ENCODE measurements around the gene SNAP25.

Gene SNAP25

DNA sequence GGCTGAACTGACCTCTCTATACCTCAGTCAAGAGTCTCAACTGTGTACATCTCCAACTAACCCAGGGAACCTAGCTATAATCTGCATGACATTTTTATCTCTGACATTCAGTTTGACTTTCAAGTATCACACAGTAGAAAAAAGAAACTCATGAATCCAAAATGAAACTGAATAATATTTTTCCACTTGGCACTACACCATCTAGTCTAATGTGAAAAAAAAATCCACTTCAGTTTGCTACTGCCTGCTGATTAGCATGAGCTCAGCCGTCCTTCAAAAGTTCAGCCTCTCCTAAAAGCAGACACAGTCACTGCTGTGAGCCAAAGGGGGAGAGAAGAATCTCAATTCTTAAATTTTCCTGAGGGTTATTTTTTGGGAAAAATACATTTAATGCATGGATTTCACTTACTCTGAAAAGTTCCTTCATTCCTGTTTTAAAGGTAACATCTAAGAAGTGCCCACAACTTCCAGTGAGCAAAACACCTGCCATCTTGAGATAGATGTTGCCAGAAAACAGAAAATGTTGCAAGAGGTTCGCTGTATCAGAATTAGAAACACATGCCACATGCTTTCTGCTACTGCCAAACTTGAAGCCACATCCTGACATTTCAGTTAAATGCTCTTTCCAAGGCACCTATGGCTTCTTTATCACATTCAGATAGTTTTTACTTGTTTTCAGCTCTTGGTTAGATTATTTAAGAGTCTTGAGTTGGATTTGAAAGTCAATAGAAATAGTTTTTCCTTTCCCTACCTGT lies 120.0 kb downstream of the SNAP25 start:
- H3K4me3 ChIP-seq (replicated peaks; ENCODE audit: low read depth, low read length), result no peak overlapping the region
- DNase-seq (ENCODE audit: extremely low read depth, low read depth), result no peak
- TF ChIP-seq, protein P1, sequence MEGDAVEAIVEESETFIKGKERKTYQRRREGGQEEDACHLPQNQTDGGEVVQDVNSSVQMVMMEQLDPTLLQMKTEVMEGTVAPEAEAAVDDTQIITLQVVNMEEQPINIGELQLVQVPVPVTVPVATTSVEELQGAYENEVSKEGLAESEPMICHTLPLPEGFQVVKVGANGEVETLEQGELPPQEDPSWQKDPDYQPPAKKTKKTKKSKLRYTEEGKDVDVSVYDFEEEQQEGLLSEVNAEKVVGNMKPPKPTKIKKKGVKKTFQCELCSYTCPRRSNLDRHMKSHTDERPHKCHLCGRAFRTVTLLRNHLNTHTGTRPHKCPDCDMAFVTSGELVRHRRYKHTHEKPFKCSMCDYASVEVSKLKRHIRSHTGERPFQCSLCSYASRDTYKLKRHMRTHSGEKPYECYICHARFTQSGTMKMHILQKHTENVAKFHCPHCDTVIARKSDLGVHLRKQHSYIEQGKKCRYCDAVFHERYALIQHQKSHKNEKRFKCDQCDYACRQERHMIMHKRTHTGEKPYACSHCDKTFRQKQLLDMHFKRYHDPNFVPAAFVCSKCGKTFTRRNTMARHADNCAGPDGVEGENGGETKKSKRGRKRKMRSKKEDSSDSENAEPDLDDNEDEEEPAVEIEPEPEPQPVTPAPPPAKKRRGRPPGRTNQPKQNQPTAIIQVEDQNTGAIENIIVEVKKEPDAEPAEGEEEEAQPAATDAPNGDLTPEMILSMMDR (IDR thresholded peaks at IDR 0.05; ENCODE audit: low read depth, low read length, missing control alignments), result no peak

DNA sequence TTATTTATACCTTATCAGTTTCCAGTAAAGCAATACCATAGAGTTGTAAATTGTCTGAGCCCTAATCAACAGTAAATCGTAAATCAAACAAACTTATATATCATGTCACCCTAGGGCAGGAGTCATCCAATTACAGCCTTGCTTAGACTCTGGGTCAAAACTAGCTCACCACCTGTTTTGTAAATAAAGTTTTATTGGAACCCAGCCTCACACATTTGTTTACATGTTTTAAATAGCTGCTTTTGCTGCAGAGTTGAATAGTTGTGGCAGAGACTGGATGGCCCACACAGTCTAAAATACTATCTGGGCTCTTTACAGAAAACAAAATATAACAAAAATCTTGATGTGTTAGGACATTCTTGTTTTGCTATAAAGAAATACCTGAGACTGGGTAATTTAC lies 121.0 kb downstream of the SNAP25 start:
- TF ChIP-seq, protein P1 (IDR thresholded peaks at IDR 0.05; ENCODE audit: low read depth, low read length, missing control alignments), result no peak
- no peak for DNase-seq (ENCODE audit: extremely low read depth, low read depth)
- no peak overlapping the region for H3K4me3 ChIP-seq (replicated peaks; ENCODE audit: low read depth, low read length)

DNA sequence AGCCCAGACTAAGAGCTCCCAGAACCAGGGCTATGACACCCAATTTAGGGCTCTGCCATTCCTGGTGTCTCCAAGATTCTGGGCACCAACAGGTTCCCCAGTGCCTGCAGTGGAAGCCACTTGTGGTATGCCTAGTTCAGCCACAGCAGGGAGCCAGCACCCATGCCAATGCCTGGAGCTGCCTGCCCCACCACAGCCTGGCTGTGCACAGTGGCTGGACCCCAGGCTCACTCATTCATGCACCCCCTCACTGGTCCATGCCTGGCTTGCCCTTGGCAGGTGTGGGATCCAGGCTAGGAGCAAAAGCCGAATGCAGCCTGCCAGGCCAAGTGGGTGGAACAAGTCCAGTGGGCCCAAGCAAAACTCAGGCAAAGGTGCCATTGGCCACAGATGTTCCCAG lies 123.5 kb downstream of the SNAP25 start:
- TF ChIP-seq, protein P1 (IDR thresholded peaks at IDR 0.05; ENCODE audit: low read depth, low read length, missing control alignments), result no peak
- H3K4me3 ChIP-seq (replicated peaks; ENCODE audit: low read depth, low read length), result no peak overlapping the region
- DNase-seq (ENCODE audit: extremely low read depth, low read depth), result no peak

DNA sequence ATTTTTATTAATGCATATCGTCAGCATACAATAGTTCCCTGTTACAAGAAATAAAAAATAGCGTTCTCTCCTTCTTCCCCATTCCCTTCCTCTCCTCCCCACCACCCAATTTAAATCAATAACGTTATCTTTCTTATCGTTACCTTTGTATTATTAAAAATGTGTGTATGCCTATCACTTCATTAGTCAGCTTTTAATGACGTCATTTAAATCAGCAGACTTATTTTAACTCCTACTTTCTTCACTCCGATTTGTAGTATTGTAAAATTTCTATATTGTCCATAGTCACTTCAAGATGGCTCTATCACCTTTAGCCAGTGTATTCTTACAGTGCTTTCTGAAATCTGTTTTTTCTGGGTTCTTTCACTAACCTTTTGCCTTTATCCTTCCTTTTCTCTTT lies 126.3 kb downstream of the SNAP25 start:
- H3K4me3 ChIP-seq (replicated peaks; ENCODE audit: low read depth, low read length), result no peak overlapping the region
- no peak for DNase-seq (ENCODE audit: extremely low read depth, low read depth)
- TF ChIP-seq, protein P1 (IDR thresholded peaks at IDR 0.05; ENCODE audit: low read depth, low read length, missing control alignments), result no peak

DNA sequence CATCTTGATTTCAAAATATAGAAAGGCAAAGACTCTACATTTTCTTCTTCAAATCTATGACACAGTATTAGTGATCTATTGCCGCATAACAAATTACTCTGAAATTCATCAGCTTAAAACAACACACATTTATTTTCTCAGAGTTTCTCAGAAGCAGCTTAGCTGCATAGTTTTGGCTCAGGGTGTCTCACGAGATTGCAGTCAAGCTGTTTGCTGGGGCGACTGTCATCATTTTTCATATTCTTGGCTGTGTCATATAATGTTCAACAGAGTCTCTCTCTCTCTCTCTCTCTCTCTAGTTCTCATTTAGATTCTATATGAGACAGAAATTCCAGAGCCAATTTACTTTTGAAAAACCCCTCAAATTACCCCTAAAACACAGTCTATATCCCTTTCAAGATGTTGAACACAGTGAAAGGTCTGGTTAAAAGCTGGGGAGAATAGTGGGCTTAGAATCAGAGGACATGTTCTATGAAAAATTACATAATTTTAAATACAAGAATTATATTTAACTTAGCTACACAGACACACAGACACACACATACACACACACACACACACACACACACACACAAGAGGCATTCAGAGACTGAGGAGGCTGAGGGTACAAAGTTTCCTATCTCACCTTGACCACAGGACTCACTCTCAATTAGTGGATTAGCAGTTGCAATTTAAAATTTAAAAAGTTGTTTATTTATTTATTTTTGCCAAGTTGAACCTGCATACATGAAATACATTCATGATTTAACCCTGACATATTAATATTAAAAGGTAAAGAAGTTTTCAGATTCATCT lies 128.7 kb downstream of the SNAP25 start:
- TF ChIP-seq, protein P1 (IDR thresholded peaks at IDR 0.05; ENCODE audit: low read depth, low read length, missing control alignments), result no peak
- no peak for DNase-seq (ENCODE audit: extremely low read depth, low read depth)
- H3K4me3 ChIP-seq (replicated peaks; ENCODE audit: low read depth, low read length), result no peak overlapping the region

DNA sequence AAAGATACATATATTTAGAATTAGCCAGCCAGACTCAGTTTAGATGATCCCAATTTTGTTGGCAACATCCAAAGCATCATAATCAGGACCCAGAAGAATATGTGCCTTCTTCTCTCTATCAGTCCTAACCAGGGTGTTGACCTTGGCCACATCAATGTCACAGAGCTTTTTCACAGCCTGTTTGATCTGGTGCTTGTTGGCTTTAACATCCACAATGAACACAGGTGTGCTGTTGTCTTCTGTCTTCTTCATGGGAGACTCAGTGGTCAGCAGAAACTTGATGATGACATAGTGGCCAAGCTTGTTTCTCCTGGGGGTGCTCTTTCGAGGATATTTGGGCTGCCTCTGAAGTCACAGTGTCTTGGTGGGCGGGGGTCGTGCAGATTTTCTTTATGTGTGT lies 130.5 kb downstream of the SNAP25 start:
- no peak for DNase-seq (ENCODE audit: extremely low read depth, low read depth)
- TF ChIP-seq, protein P1 (IDR thresholded peaks at IDR 0.05; ENCODE audit: low read depth, low read length, missing control alignments), result no peak
- no peak overlapping the region for H3K4me3 ChIP-seq (replicated peaks; ENCODE audit: low read depth, low read length)

Measured in HFF-Myc (cell line).